ENCODE measurements around the gene AP2A2. TPM values are rescaled to one million over a fixed set of nuclear protein-coding genes. Genes with fewer than 3 reads are reported as not detected.

Gene AP2A2
- total RNA-seq, 1 experiment from 2014 or later, result 17.7 TPM

DNA sequence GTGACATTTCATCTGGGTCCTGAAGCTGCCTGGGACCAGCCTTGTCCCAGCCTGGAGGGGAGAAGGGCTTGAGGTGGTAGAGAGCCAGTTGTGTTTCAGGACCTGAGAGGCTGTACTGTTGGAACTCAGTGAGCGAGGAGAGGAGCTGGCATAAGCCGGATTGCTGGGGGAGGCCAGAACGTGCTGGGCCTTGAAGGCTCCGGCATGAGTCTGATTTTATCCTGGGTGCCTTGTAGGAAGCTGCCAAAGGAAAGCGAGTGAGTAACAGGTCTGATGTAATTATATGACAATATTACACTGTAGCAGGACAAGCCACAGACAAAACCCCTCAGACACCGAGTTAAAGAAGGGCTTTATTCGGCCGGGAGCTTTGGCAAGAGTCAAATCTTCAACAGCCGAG is 17.2 kb downstream of the AP2A2 start:
- no peak for DNase-seq (ENCODE audit: low read depth in 1 of 2, low spot score in 2 of 2)
- no peak overlapping the region for H3K27ac ChIP-seq
- no peak overlapping the region for H3K4me3 ChIP-seq

DNA sequence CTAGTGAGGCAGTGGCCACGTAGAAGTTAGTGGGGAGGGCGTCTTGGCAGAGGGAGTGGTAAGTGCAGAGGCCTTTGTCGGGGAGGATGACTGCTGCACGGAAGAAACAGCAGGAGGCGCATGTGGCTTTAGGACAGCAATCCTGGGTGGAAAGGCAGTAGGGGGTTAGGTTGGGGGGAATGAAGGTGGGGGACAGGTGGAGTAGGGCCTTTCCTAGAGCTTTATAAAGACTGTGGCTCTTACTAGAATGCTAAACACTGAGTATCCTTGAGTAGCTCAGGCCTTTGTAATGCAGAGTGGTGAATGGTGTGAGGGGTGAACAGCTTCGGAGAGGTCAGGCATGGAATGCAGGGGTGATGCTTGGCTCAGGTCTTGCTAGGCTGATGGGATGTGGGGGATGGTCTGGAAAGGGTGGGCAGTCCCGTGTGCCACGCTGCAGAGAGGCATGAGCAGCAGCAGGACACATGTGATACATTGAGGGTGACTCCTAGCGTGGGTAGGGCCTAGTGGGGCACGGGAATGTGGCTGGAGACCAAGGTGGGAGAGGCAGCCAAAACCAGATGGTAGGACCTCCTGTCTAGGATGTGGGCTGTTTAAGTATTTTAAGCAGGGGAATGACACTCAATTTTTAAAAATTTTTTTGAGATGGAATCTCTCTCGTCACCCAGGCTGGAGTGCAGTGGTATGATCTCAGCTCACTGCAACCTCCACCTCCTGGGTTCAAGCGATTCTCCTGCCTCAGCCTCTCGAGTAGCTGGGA is 19.2 kb downstream of the AP2A2 start:
- Histone ChIP-seq H3K27ac (no peak overlapping the region), H3K4me3 (no peak overlapping the region), H3K9me3 (replicated peaks) (no peaks in the 10 kb centered on the region), H3K36me3 (no peaks in the 10 kb centered on the region; the same call in 1 of the 2 replicates), H3K27me3 (replicated peaks) (no peaks in the 10 kb centered on the region), H3K4me1 (replicated peaks) (no peaks in the 10 kb centered on the region)
- no peak for DNase-seq (ENCODE audit: low read depth in 1 of 2, low spot score in 2 of 2)

More for the DNA sequence above, 17.2 kb downstream of the AP2A2 start:
- Histone ChIP-seq H3K27me3 (replicated peaks) (no peaks in the 10 kb centered on the region), H3K36me3 (no peaks in the 10 kb centered on the region), H3K9me3 (replicated peaks) (no peaks in the 10 kb centered on the region), H3K4me1 (replicated peaks) (no peaks in the 10 kb centered on the region)

DNA sequence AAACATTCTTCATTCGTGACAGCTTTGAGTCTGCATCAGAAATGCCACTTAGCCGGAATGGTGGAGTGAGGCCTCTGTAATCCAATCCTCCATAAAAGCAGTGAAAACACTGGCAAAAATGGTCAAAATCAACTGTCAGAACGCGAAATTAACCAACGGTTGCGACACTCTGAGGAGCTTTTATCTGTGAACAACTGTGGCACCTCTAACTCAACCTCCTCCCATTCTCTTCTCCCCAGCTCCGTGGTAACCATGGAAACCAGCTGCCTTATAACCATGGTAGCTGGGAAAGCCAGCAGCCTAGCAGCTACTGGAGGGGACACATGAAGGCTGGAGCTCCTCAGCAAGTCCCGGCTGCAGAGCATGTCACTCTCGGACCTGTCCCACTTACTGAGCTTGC is 20.3 kb downstream of the AP2A2 start:
- no peak for DNase-seq (ENCODE audit: low read depth in 1 of 2, low spot score in 2 of 2)
- Histone ChIP-seq H3K27ac (no peak overlapping the region), H3K27me3 (replicated peaks) (no peaks in the 10 kb centered on the region), H3K4me1 (replicated peaks) (no peaks in the 10 kb centered on the region), H3K36me3 (no peaks in the 10 kb centered on the region; the same call in 1 of the 2 replicates), H3K4me3 (no peak overlapping the region), H3K9me3 (replicated peaks) (no peaks in the 10 kb centered on the region)

DNA sequence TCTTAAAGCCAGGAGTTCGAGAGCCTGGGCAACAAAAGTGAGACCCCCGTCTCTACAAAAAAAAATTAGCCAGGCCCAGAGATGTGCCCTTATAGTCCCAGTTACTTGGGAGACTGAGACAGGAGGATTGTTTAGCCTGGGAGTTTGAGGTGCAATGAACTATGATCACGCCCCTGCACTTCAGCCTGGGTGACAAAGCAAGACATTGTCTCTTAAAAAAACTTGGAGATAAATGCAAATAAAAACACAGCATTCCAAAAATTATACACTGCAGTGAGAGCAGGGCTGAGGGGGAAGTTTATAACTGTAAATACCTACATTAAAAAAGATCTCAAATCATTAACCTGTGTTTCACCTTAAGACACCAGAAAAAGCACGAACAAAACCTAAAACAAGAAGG is 22.1 kb downstream of the AP2A2 start:
- Histone ChIP-seq H3K9me3 (replicated peaks) (no peaks in the 10 kb centered on the region), H3K27me3 (replicated peaks) (no peaks in the 10 kb centered on the region), H3K36me3 (no peaks in the 10 kb centered on the region; the same call in 1 of the 2 replicates), H3K27ac (no peak overlapping the region), H3K4me3 (no peak overlapping the region), H3K4me1 (replicated peaks) (no peaks in the 10 kb centered on the region)
- DNase-seq (ENCODE audit: low read depth in 1 of 2, low spot score in 2 of 2), result no peak

GRCh38 chr11:951507-951906 is 25.8 kb downstream of the AP2A2 start:
- Histone ChIP-seq H3K36me3 (no peaks in the 10 kb centered on the region; the same call in 1 of the 2 replicates), H3K9me3 (replicated peaks) (no peaks in the 10 kb centered on the region), H3K4me1 (replicated peaks) (no peaks in the 10 kb centered on the region), H3K27ac (no peak overlapping the region), H3K27me3 (replicated peaks) (no peaks in the 10 kb centered on the region), H3K4me3 (no peak overlapping the region)
- no peak for DNase-seq (ENCODE audit: low read depth in 1 of 2, low spot score in 2 of 2)

- Histone ChIP-seq H3K27me3 (replicated peaks) (no peaks in the 10 kb centered on the region), H3K27ac (no peak overlapping the region), H3K4me3 (no peak overlapping the region), H3K9me3 (replicated peaks) (no peaks in the 10 kb centered on the region), H3K36me3 (no peaks in the 10 kb centered on the region; the same call in 1 of the 2 replicates), H3K4me1 (replicated peaks) (no peaks in the 10 kb centered on the region)
- no peak for DNase-seq (ENCODE audit: low read depth in 1 of 2, low spot score in 2 of 2)
Observed at GRCh38 chr11:952406-953385, 27.0 kb downstream of the AP2A2 start.

- Histone ChIP-seq H3K9me3 (replicated peaks) (no peaks in the 10 kb centered on the region), H3K4me3 (no peak overlapping the region), H3K27me3 (replicated peaks) (no peaks in the 10 kb centered on the region), H3K36me3 (no peaks in the 10 kb centered on the region; the same call in 1 of the 2 replicates), H3K4me1 (replicated peaks) (no peaks in the 10 kb centered on the region), H3K27ac (no peak overlapping the region)
- DNase-seq (ENCODE audit: low read depth in 1 of 2, low spot score in 2 of 2), result no peak
Observed at GRCh38 chr11:953512-953911, 27.8 kb downstream of the AP2A2 start.

GRCh38 chr11:954392-955153 is 28.9 kb downstream of the AP2A2 start:
- no peak overlapping the region for H3K27ac ChIP-seq
- no peaks in the 10 kb centered on the region for H3K4me1 ChIP-seq (replicated peaks)
- no peaks in the 10 kb centered on the region for H3K27me3 ChIP-seq (replicated peaks)
- H3K9me3 ChIP-seq (replicated peaks), result no peaks in the 10 kb centered on the region
- DNase-seq (ENCODE audit: low read depth in 1 of 2, low spot score in 2 of 2), result no peak
- no peak overlapping the region for H3K4me3 ChIP-seq
- no peaks in the 10 kb centered on the region for H3K36me3 ChIP-seq

GRCh38 chr11:955154-956063 is 29.7 kb downstream of the AP2A2 start:
- Histone ChIP-seq H3K9me3 (replicated peaks) (no peaks in the 10 kb centered on the region), H3K4me3 (no peak overlapping the region), H3K27me3 (replicated peaks) (no peaks in the 10 kb centered on the region), H3K4me1 (replicated peaks) (no peaks in the 10 kb centered on the region), H3K27ac (no peak overlapping the region), H3K36me3 (no peaks in the 10 kb centered on the region)
- no peak for DNase-seq (ENCODE audit: low read depth in 1 of 2, low spot score in 2 of 2)

DNA sequence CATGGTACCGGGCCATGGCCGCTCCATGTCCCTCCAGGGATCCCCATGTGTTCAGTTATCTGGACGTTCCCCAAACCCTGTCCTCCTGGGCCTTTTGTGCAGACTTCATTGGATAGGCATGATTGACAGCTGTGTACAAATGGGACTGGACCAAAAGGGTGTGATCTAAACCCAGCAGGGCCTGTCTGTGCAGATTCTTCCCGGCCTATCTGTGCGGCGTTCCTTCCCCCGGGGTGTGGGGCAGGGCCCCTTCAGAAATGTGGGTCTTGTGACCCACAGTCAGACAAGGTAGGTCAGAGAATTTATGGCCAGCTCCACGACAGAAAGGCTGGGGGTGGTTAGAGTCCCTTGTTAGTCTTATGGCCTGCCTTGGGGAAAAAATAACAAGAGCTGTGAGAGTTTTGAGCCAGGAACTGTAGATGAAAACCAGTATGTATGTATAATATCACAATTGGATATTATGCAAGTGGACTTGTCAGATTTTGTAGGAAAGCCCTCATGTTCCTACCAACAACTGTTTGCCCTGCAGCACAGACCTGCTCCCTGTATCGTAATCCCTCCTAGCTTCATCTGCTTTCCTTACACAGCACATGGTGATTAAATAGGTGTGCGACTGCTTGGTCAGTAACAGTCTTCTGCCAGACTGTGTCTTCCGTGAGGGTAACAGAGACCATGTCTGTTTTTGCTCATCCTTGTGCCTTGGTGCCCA is 31.7 kb downstream of the AP2A2 start:
- H3K27me3 ChIP-seq (replicated peaks), result no peaks in the 10 kb centered on the region
- H3K4me3 ChIP-seq, result no peak overlapping the region
- no peak for DNase-seq (ENCODE audit: low read depth in 1 of 2, low spot score in 2 of 2)
- H3K36me3 ChIP-seq, result no peaks in the 10 kb centered on the region
- H3K9me3 ChIP-seq (replicated peaks), result no peaks in the 10 kb centered on the region
- no peaks in the 10 kb centered on the region for H3K4me1 ChIP-seq (replicated peaks)
- no peak overlapping the region for H3K27ac ChIP-seq

DNA sequence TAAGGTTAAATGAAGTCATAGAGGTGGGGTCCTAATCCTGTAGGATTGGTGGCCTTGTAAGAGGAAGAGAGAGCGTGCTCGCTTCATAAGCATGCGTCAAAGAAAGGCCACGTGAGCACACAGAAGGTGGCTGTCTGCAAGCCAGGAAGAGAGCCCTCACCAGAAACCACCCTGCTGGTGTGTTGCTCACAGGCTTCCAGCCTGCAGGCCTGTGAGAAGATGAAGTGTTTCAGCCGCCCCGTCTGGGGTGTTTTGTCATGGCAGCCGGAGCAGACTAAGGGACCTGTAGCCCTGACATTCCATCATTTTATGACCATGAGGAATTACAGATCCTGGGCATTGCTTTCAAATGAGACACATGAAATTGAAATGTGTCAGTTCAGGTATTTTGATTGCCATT is 32.4 kb downstream of the AP2A2 start:
- Histone ChIP-seq H3K9me3 (replicated peaks) (no peaks in the 10 kb centered on the region), H3K4me1 (replicated peaks) (no peaks in the 10 kb centered on the region), H3K27ac (no peak overlapping the region), H3K36me3 (no peaks in the 10 kb centered on the region), H3K27me3 (replicated peaks) (no peaks in the 10 kb centered on the region), H3K4me3 (no peak overlapping the region)
- DNase-seq (ENCODE audit: low read depth in 1 of 2, low spot score in 2 of 2), result no peak

- Histone ChIP-seq H3K4me1 (replicated peaks) (no peaks in the 10 kb centered on the region), H3K27me3 (replicated peaks) (no peaks in the 10 kb centered on the region), H3K4me3 (no peak overlapping the region), H3K27ac (no peak overlapping the region), H3K9me3 (replicated peaks) (no peaks in the 10 kb centered on the region), H3K36me3 (no peaks in the 10 kb centered on the region; the same call in 1 of the 2 replicates)
- no peak for DNase-seq (ENCODE audit: low read depth in 1 of 2, low spot score in 2 of 2)
Observed at GRCh38 chr11:959027-959426, 33.4 kb downstream of the AP2A2 start.
